Body of pancreas (tissue), 4 donors: ENCODE data around the gene MOK.
"Not testable (repeated sequence)": the region's sequence is repeated elsewhere in the genome, so short reads cannot be mapped to it uniquely, and the experiment has no call there.

Experiments
- POLR2A ChIP-seq, 3 donors: fragments of 450-650 bp; IDR thresholded peaks; one replicate each; pipeline ENCODE4 v1.6.1; 2016; ENCODE audit warnings: antibody characterized with exemption in 3 of 3, mild to moderate bottlenecking in 2 of 3
- TF ChIP-seq, protein P1 (sequence below), 7 experiments: fragments of 450-650 bp in 4 of 7; fragments of 200-600 bp in 3 of 7; sonication (generic) in 3 of 7; IDR thresholded peaks; one replicate each; pipeline ENCODE4 v1.5.1; 2016 to 2019; ENCODE audit warnings: antibody characterized with exemption in 7 of 7

DNA sequence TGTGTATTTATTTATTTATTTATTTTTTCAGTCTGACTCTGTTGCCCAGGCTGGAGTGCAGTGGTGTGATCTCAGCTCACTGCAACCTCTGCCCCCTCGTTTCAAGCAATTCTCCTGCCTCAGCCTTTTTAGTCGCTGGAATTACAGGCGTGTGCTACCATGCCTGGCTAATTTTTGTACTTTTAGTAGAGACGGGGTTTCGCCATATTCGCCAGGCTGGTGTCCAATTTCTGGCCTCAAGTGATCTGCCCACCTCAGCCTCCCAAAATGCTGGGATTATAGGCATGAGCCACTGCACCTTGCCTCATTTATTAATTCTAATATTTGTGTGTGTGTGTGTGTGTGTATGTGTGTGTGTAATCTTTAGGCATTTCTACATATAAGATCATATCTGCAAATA lies 24.4 kb upstream of the MOK start:
- TF ChIP-seq, protein P1, sequence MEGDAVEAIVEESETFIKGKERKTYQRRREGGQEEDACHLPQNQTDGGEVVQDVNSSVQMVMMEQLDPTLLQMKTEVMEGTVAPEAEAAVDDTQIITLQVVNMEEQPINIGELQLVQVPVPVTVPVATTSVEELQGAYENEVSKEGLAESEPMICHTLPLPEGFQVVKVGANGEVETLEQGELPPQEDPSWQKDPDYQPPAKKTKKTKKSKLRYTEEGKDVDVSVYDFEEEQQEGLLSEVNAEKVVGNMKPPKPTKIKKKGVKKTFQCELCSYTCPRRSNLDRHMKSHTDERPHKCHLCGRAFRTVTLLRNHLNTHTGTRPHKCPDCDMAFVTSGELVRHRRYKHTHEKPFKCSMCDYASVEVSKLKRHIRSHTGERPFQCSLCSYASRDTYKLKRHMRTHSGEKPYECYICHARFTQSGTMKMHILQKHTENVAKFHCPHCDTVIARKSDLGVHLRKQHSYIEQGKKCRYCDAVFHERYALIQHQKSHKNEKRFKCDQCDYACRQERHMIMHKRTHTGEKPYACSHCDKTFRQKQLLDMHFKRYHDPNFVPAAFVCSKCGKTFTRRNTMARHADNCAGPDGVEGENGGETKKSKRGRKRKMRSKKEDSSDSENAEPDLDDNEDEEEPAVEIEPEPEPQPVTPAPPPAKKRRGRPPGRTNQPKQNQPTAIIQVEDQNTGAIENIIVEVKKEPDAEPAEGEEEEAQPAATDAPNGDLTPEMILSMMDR (IDR thresholded peaks at IDR 0.05), result not testable (repeated sequence)
- not testable (repeated sequence) for TF ChIP-seq POLR2A (IDR thresholded peaks at IDR 0.05)
